Measurements from ENCODE around the gene ABCA13. TPM values are rescaled to one million over a fixed set of nuclear protein-coding genes. Genes with fewer than 3 reads are reported as not detected.

Gene ABCA13
- total RNA-seq, 1 donor: 0.21 TPM

GRCh38 chr7:48537561-48537960 is 366.3 kb downstream of the ABCA13 start:
- H3K4me1 ChIP-seq (ENCODE audit: insufficient read depth, low read length): no peaks in the 10 kb centered on the region
- H3K27me3 ChIP-seq (ENCODE audit: insufficient read depth, low read length): no peaks in the 10 kb centered on the region
- no peak overlapping the region for H3K4me3 ChIP-seq (ENCODE audit: low read length)
- H3K9me3 ChIP-seq (ENCODE audit: low read depth, low read length): peaks cover 8% of the 10 kb centered on the region

DNA sequence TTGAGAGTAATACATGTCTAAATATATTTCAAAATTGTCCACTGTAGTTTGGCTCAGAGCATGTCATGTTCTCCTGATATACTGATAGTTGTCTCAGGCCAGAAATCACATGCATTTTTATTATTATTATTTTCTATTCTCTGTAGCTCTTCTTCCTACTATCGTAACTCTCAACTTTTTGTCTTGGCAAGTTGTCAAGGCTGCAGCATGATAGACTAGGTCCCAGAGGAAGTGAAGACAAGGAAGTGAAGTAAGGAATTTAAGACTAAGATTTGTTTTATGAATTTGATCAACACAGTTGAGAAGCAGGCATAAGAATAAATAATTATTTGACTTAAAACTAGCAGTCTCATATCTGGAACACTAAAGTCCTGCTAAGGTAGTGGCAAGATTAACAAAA is 369.5 kb downstream of the ABCA13 start:
- Histone ChIP-seq H3K27me3 (ENCODE audit: insufficient read depth, low read length) (no peaks in the 10 kb centered on the region), H3K4me1 (ENCODE audit: insufficient read depth, low read length) (no peaks in the 10 kb centered on the region), H3K4me3 (ENCODE audit: low read length) (no peak overlapping the region), H3K9me3 (ENCODE audit: low read depth, low read length) (peaks cover 8% of the 10 kb centered on the region)

GRCh38 chr7:48548667-48549066 is 377.4 kb downstream of the ABCA13 start:
- H3K4me3 ChIP-seq (ENCODE audit: low read length): no peak overlapping the region
- H3K4me1 ChIP-seq (ENCODE audit: insufficient read depth, low read length): no peaks in the 10 kb centered on the region
- no peaks in the 10 kb centered on the region for H3K27me3 ChIP-seq (ENCODE audit: insufficient read depth, low read length)
- H3K9me3 ChIP-seq (ENCODE audit: low read depth, low read length): no peaks in the 10 kb centered on the region

- H3K27me3 ChIP-seq (ENCODE audit: insufficient read depth, low read length): no peaks in the 10 kb centered on the region
- H3K4me3 ChIP-seq (ENCODE audit: low read length): no peak overlapping the region
- no peaks in the 10 kb centered on the region for H3K9me3 ChIP-seq (ENCODE audit: low read depth, low read length)
- no peaks in the 10 kb centered on the region for H3K4me1 ChIP-seq (ENCODE audit: insufficient read depth, low read length)
Measured at GRCh38 chr7:48551652-48552051, 380.4 kb downstream of the ABCA13 start.

DNA sequence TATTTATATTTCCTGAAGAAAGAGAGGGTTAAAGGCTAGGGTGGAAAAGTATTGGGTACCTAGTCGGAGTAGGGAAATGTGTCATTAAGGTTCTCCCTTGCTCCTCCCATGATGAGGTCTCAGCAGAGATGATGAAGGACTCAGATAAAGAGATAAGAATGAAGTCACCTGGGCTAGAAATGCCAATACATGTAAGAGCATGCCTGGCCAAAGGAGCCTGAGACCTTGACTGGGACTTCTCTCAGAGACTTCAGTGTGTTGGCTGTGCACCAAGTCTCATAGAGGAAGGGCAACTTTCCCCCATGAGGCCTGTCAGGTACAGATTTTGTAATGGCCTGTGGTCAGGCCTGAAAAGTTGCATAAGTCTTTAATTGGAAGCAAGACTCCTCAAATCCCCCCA is 392.1 kb downstream of the ABCA13 start:
- no peaks in the 10 kb centered on the region for H3K27me3 ChIP-seq (ENCODE audit: insufficient read depth, low read length)
- H3K4me3 ChIP-seq (ENCODE audit: low read length): no peak overlapping the region
- H3K4me1 ChIP-seq (ENCODE audit: insufficient read depth, low read length): peaks cover 5% of the 10 kb centered on the region
- H3K9me3 ChIP-seq (ENCODE audit: low read depth, low read length): no peaks in the 10 kb centered on the region

DNA sequence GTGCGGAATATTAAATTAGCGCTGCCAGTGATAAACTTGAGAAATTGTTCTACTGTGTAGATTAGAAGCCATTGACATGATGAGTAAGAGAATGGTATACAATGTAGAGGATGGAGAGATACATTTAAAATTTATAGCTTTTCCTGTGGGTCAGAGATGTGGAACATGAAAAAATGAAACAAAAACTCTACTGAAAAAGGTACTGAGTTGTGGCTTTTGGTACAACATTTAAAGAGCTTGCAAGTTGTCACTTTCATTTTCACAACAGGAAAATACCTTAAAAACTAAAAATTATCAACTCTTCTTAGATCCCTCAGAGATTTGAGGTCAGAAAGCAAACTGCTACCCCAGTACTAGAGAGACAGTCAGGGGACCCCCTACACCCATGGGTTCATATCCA is 404.3 kb downstream of the ABCA13 start:
- peaks cover 5% of the 10 kb centered on the region for H3K9me3 ChIP-seq (ENCODE audit: low read depth, low read length)
- H3K4me1 ChIP-seq (ENCODE audit: insufficient read depth, low read length): no peaks in the 10 kb centered on the region
- no peak overlapping the region for H3K4me3 ChIP-seq (ENCODE audit: low read length)
- no peaks in the 10 kb centered on the region for H3K27me3 ChIP-seq (ENCODE audit: insufficient read depth, low read length)

DNA sequence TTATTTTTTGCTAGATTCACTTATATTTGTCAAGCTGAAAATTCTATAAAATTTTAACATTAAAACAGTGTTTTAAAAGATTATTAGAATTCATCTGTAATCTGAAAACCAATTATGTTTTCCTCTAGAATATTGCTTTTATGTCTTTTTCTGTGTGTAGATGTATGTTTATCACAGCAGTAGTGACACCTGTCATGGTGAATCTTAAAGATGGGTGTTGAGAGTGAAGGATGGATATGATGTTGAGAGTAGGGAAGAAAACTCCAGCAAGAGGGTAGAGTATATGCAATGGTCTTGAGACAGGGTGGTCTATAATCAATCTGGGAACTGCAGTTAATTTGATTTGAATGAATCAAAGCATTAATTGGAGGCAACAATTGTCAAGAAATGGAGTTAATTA is 416.2 kb downstream of the ABCA13 start:
- Histone ChIP-seq H3K27me3 (ENCODE audit: insufficient read depth, low read length) (no peaks in the 10 kb centered on the region), H3K4me3 (ENCODE audit: low read length) (no peak overlapping the region), H3K4me1 (ENCODE audit: insufficient read depth, low read length) (no peaks in the 10 kb centered on the region), H3K9me3 (ENCODE audit: low read depth, low read length) (no peaks in the 10 kb centered on the region)

DNA sequence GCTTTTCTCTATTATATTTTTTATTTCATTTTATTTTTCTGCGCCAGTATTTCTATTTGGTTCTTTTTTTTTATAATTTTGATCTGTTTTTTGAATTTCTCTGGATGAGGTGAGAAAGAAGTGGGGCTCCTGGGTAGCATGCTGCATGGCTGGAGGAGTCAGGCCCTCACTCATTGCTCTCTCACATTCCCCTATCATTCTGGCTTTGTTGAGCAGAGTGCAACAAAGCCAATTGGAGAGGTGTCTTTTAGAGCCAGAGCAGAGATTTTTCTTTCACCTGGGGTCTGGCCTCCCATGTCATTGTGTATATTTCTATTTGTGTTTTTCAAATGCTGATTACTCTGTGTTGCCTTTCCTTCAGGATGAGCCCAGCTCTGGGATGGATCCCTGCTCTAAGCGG is 423.1 kb downstream of the ABCA13 start:
- Histone ChIP-seq H3K4me3 (ENCODE audit: low read length) (no peak overlapping the region), H3K4me1 (ENCODE audit: insufficient read depth, low read length) (no peaks in the 10 kb centered on the region), H3K27me3 (ENCODE audit: insufficient read depth, low read length) (no peaks in the 10 kb centered on the region), H3K9me3 (ENCODE audit: low read depth, low read length) (no peaks in the 10 kb centered on the region)

- no peaks in the 10 kb centered on the region for H3K4me1 ChIP-seq (ENCODE audit: insufficient read depth, low read length)
- H3K9me3 ChIP-seq (ENCODE audit: low read depth, low read length): no peaks in the 10 kb centered on the region
- no peaks in the 10 kb centered on the region for H3K27me3 ChIP-seq (ENCODE audit: insufficient read depth, low read length)
- H3K4me3 ChIP-seq (ENCODE audit: low read length): no peak overlapping the region
Measured at GRCh38 chr7:48595756-48596155, 424.5 kb downstream of the ABCA13 start.

- no peaks in the 10 kb centered on the region for H3K4me1 ChIP-seq (ENCODE audit: insufficient read depth, low read length)
- no peaks in the 10 kb centered on the region for H3K9me3 ChIP-seq (ENCODE audit: low read depth, low read length)
- no peak overlapping the region for H3K4me3 ChIP-seq (ENCODE audit: low read length)
- no peaks in the 10 kb centered on the region for H3K27me3 ChIP-seq (ENCODE audit: insufficient read depth, low read length)
Measured at GRCh38 chr7:48610705-48611104, 439.4 kb downstream of the ABCA13 start.

- H3K4me3 ChIP-seq (ENCODE audit: low read length): no peak overlapping the region
- no peaks in the 10 kb centered on the region for H3K27me3 ChIP-seq (ENCODE audit: insufficient read depth, low read length)
- H3K4me1 ChIP-seq (ENCODE audit: insufficient read depth, low read length): no peaks in the 10 kb centered on the region
- no peaks in the 10 kb centered on the region for H3K9me3 ChIP-seq (ENCODE audit: low read depth, low read length)
Measured at GRCh38 chr7:48611993-48612392, 440.7 kb downstream of the ABCA13 start.

DNA sequence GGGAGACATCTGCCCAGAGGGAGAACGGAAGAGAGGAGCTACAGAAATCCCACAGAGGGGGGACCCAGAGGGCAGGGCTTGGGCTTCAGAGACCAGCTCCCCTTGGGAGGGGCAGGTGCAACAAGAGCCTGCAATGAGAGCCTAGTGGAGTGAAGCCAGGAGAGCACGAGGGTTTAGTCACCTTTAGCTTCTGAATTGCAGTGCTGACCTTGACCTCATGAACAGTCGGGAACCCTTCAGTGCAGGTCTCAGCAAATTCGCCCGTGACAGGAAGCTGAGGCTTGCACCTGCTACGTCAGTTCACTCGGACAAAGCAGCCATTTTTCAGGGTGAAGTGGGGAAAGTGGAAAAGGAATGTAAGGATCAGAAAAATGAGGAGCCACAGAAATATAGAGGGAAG is 446.2 kb downstream of the ABCA13 start:
- no peaks in the 10 kb centered on the region for H3K9me3 ChIP-seq (ENCODE audit: low read depth, low read length)
- H3K4me3 ChIP-seq (ENCODE audit: low read length): no peak overlapping the region

GRCh38 chr7:48617993-48618392 is 446.7 kb downstream of the ABCA13 start:
- Histone ChIP-seq H3K4me3 (ENCODE audit: low read length) (no peak overlapping the region), H3K9me3 (ENCODE audit: low read depth, low read length) (no peaks in the 10 kb centered on the region), H3K27me3 (ENCODE audit: insufficient read depth, low read length) (no peaks in the 10 kb centered on the region), H3K4me1 (ENCODE audit: insufficient read depth, low read length) (no peaks in the 10 kb centered on the region)

More for the DNA sequence above, 446.2 kb downstream of the ABCA13 start:
- Histone ChIP-seq H3K27me3 (ENCODE audit: insufficient read depth, low read length) (no peaks in the 10 kb centered on the region), H3K4me1 (ENCODE audit: insufficient read depth, low read length) (no peaks in the 10 kb centered on the region)

DNA sequence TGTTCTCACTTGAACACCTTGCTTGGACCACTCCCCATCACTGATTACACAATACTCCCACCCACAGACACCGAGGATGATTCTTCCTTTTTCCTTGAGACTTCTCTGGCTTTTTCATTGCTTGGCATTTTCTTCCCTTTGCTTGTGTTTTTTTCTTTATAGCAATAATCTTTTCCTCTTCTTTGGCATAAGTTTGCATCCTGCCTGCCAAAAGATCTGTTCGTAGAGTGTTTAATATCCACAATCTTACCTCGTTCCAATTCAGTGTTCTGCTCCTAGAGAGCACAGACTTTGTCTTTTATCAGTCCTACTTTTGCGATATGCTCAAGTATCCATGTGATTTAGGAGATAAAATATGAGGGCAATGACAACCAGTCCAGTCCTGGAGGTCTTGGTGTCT is 449.8 kb downstream of the ABCA13 start:
- H3K9me3 ChIP-seq (ENCODE audit: low read depth, low read length): no peaks in the 10 kb centered on the region

GRCh38 chr7:48627164-48627563 is 455.9 kb downstream of the ABCA13 start:
- no peaks in the 10 kb centered on the region for H3K4me1 ChIP-seq (ENCODE audit: insufficient read depth, low read length)
- no peak overlapping the region for H3K4me3 ChIP-seq (ENCODE audit: low read length)
- no peaks in the 10 kb centered on the region for H3K9me3 ChIP-seq (ENCODE audit: low read depth, low read length)
- no peaks in the 10 kb centered on the region for H3K27me3 ChIP-seq (ENCODE audit: insufficient read depth, low read length)

More for the DNA sequence above, 449.8 kb downstream of the ABCA13 start:
- Histone ChIP-seq H3K4me3 (ENCODE audit: low read length) (no peak overlapping the region), H3K4me1 (ENCODE audit: insufficient read depth, low read length) (no peaks in the 10 kb centered on the region), H3K27me3 (ENCODE audit: insufficient read depth, low read length) (no peaks in the 10 kb centered on the region)

GRCh38 chr7:48628793-48629349 is 457.6 kb downstream of the ABCA13 start:
- Histone ChIP-seq H3K4me3 (ENCODE audit: low read length) (no peak overlapping the region), H3K27me3 (ENCODE audit: insufficient read depth, low read length) (no peaks in the 10 kb centered on the region), H3K9me3 (ENCODE audit: low read depth, low read length) (no peaks in the 10 kb centered on the region), H3K4me1 (ENCODE audit: insufficient read depth, low read length) (no peaks in the 10 kb centered on the region)

All from mononuclear cell (primary cell).